Trophoblast cell (in vitro differentiated cells and primary cell): ENCODE data around the gene VAMP4.

Experiments
- DNase-seq, 2 donors: peaks; one replicate each; pipeline ENCODE4 v3.0.0-alpha.2; 2016
- H2AFZ ChIP-seq: 2 replicates; pipeline ENCODE4 v1.6.1; 2013; ENCODE audit warnings: low read length, moderate library complexity, mild to moderate bottlenecking; ENCODE audit not compliant: insufficient read depth, poor library complexity
- H2AK5ac ChIP-seq: 2 replicates; pipeline ENCODE4 v1.6.1; 2013; ENCODE audit warnings: mild to moderate bottlenecking, low read length
- H2BK120ac ChIP-seq: 2 replicates; pipeline ENCODE4 v1.6.1; 2013; ENCODE audit warnings: low read length, mild to moderate bottlenecking, moderate library complexity; ENCODE audit not compliant: insufficient read depth, poor library complexity
- H2BK12ac ChIP-seq: 2 replicates; pipeline ENCODE4 v1.6.1; 2013; ENCODE audit warnings: mild to moderate bottlenecking, low read length, moderate library complexity
- H2BK5ac ChIP-seq: 2 replicates; pipeline ENCODE4 v1.6.1; 2013; ENCODE audit warnings: low read length, low read depth, moderate library complexity, mild to moderate bottlenecking; ENCODE audit not compliant: poor library complexity
- H3K14ac ChIP-seq: 2 replicates; pipeline ENCODE4 v1.6.1; 2013; ENCODE audit warnings: mild to moderate bottlenecking, low read length
- H3K18ac ChIP-seq: 2 replicates; pipeline ENCODE4 v1.6.1; 2013; ENCODE audit warnings: mild to moderate bottlenecking, low read length
- H3K23ac ChIP-seq: 2 replicates; pipeline ENCODE4 v1.6.1; 2013; ENCODE audit warnings: low read length
- H3K27ac ChIP-seq: 2 replicates; pipeline ENCODE4 v1.5.1; 2013; ENCODE audit warnings: low read depth, mild to moderate bottlenecking, inconsistent platforms, low read length, moderate library complexity
- H3K27me3 ChIP-seq: 2 replicates; pipeline ENCODE4 v1.6.1; 2013; ENCODE audit warnings: inconsistent platforms, mild to moderate bottlenecking, low read length, moderate library complexity; ENCODE audit not compliant: insufficient read depth
- H3K36me3 ChIP-seq, 2 experiments: 1 replicate in 1 of 2; 2 replicates in 1 of 2; pipeline ENCODE4 v1.6.1; 2013; ENCODE audit warnings: low read length in 2 of 2, mild to moderate bottlenecking in 2 of 2, moderate library complexity in 1 of 2; ENCODE audit not compliant: insufficient read depth in 2 of 2, control insufficient read depth in 1 of 2
- H3K4ac ChIP-seq: 2 replicates; pipeline ENCODE4 v1.6.1; 2013; ENCODE audit warnings: low read depth, mild to moderate bottlenecking, low read length, moderate library complexity
- H3K4me1 ChIP-seq, 2 experiments: 1 replicate in 1 of 2; 2 replicates in 1 of 2; pipeline ENCODE4 v1.6.1; 2013; ENCODE audit warnings: low read length in 2 of 2, mild to moderate bottlenecking in 2 of 2, moderate library complexity in 1 of 2; ENCODE audit not compliant: insufficient read depth in 2 of 2, control insufficient read depth in 1 of 2
- H3K4me2 ChIP-seq: 2 replicates; pipeline ENCODE4 v1.6.1; 2013; ENCODE audit warnings: inconsistent platforms, mild to moderate bottlenecking, low read length, moderate library complexity
- H3K4me3 ChIP-seq: 2 replicates; pipeline ENCODE4 v1.5.1; 2013; ENCODE audit warnings: mild to moderate bottlenecking, low read depth, low read length, inconsistent platforms
- H3K79me1 ChIP-seq: one replicate; pipeline ENCODE4 v1.6.1; 2013; ENCODE audit warnings: low read length
- H3K79me2 ChIP-seq: 2 replicates; pipeline ENCODE4 v1.6.1; 2013; ENCODE audit warnings: low read length, mild to moderate bottlenecking; ENCODE audit not compliant: control insufficient read depth, insufficient read depth, poor library complexity
- H3K9ac ChIP-seq: 2 replicates; pipeline ENCODE4 v1.6.1; 2013; ENCODE audit warnings: mild to moderate bottlenecking, low read length
- H3K9me3 ChIP-seq: 2 replicates; pipeline ENCODE4 v1.6.1; 2013; ENCODE audit warnings: low read depth, mild to moderate bottlenecking, control low read depth, inconsistent platforms, low read length; ENCODE audit not compliant: insufficient read depth
- H4K12ac ChIP-seq: 2 replicates; pipeline ENCODE4 v1.6.1; 2013; ENCODE audit warnings: low read depth, mild to moderate bottlenecking, low read length, moderate library complexity
- H4K8ac ChIP-seq: 2 replicates; pipeline ENCODE4 v1.6.1; 2013; ENCODE audit warnings: low read depth, mild to moderate bottlenecking, low read length, moderate library complexity
- H4K91ac ChIP-seq: one replicate; pipeline ENCODE4 v1.6.1; 2013; ENCODE audit warnings: low read depth, mild to moderate bottlenecking, low read length, moderate library complexity
- WGBS: extraction: QIAGEN DNeasy Blood & Tissue Kit; methylation state at CpG from one replicate; pipeline ENCODE4 v1.1.7; 2013; ENCODE audit warnings: missing lambda C conversion rate; ENCODE audit not compliant: insufficient read length, insufficient coverage; ENCODE audit errors: extremely low coverage; 5-methylcytosine and 5-hydroxymethylcytosine counted together

VAMP4 gene

GRCh38 chr1:171753182-171753581 is 11.3 kb upstream of the VAMP4 start:
- DNase-seq = no peak
- Histone ChIP-seq H3K4me3 (no peak overlapping the region), H4K91ac (no peak overlapping the region), H3K9me3 (no peaks in the 10 kb centered on the region), H3K27me3 (no peaks in the 10 kb centered on the region), H3K18ac (no peak overlapping the region), H3K9ac (no peak overlapping the region), H4K12ac (no peak overlapping the region), H3K4me2 (no peak overlapping the region), H3K79me1 (no peaks in the 10 kb centered on the region), H2BK5ac (no peak overlapping the region), H3K14ac (no peak overlapping the region), H2BK120ac (no peak overlapping the region), H2BK12ac (no peak overlapping the region), H3K4ac (no peak overlapping the region), H2AK5ac (no peak overlapping the region), H2AFZ (no peak overlapping the region), H3K36me3 (no peaks in the 10 kb centered on the region), H3K79me2 (no peaks in the 10 kb centered on the region), H3K23ac (no peak overlapping the region), H4K8ac (no peak overlapping the region), H3K4me1 (peaks cover 0 to 2% of the 10 kb centered on the region in 2 experiments), H3K27ac (no peak overlapping the region)
- 100% methylated on average over 1 of the region's 2 CpGs for WGBS

GRCh38 chr1:171751221-171751620 is 9.4 kb upstream of the VAMP4 start:
- H3K27ac ChIP-seq = no peak overlapping the region
- no peak overlapping the region for H3K18ac ChIP-seq
- no peak overlapping the region for H3K4me3 ChIP-seq
- no peaks in the 10 kb centered on the region for H3K79me1 ChIP-seq
- no peak overlapping the region for H3K4me2 ChIP-seq
- no peak overlapping the region for H4K12ac ChIP-seq
- H3K14ac ChIP-seq = no peak overlapping the region
- no peaks in the 10 kb centered on the region for H3K27me3 ChIP-seq
- H3K9ac ChIP-seq = no peak overlapping the region
- H2AFZ ChIP-seq = no peak overlapping the region
- no peak overlapping the region for H2BK120ac ChIP-seq
- no peaks in the 10 kb centered on the region for H3K9me3 ChIP-seq
- H3K36me3 ChIP-seq = no peaks in the 10 kb centered on the region
- DNase-seq = no peak
- H2BK12ac ChIP-seq = no peak overlapping the region
- H3K4me1 ChIP-seq = peaks cover 0 to 2% of the 10 kb centered on the region in 2 experiments
- no peak overlapping the region for H3K4ac ChIP-seq
- no CpG with 5 or more reads among the region's 6 CpGs for WGBS
- H3K79me2 ChIP-seq = no peaks in the 10 kb centered on the region
- H3K23ac ChIP-seq = no peak overlapping the region
- no peak overlapping the region for H4K8ac ChIP-seq
- no peak overlapping the region for H2AK5ac ChIP-seq
- no peak overlapping the region for H4K91ac ChIP-seq
- no peak overlapping the region for H2BK5ac ChIP-seq

- Histone ChIP-seq H3K14ac (no peak overlapping the region), H3K79me2 (no peaks in the 10 kb centered on the region), H2BK5ac (no peak overlapping the region), H3K9me3 (peaks cover 1% of the 10 kb centered on the region), H3K27me3 (no peaks in the 10 kb centered on the region), H2BK120ac (no peak overlapping the region), H3K4me2 (no peak overlapping the region), H3K18ac (no peak overlapping the region), H4K91ac (no peak overlapping the region), H2AK5ac (no peak overlapping the region), H3K4me1 (no peaks in the 10 kb centered on the region), H4K12ac (no peak overlapping the region), H3K9ac (no peak overlapping the region), H3K4me3 (no peak overlapping the region), H2BK12ac (no peak overlapping the region), H3K23ac (no peak overlapping the region), H3K4ac (no peak overlapping the region), H4K8ac (no peak overlapping the region), H3K27ac (no peak overlapping the region), H2AFZ (no peak overlapping the region), H3K36me3 (no peaks in the 10 kb centered on the region), H3K79me1 (no peaks in the 10 kb centered on the region)
- DNase-seq = no peak
- no CpG with 5 or more reads among the region's 3 CpGs for WGBS
Measured at GRCh38 chr1:171748651-171749050, 6.8 kb upstream of the VAMP4 start.

GRCh38 chr1:171744986-171745385 is 3.1 kb upstream of the VAMP4 start:
- H3K27ac ChIP-seq = no peak overlapping the region
- peaks cover 5% of the 10 kb centered on the region for H3K79me2 ChIP-seq
- no peaks in the 10 kb centered on the region for H3K4me1 ChIP-seq
- H3K18ac ChIP-seq = no peak overlapping the region
- no peak overlapping the region for H4K91ac ChIP-seq
- H3K4me3 ChIP-seq = no peak overlapping the region
- H3K27me3 ChIP-seq = no peaks in the 10 kb centered on the region
- no peaks in the 10 kb centered on the region for H3K36me3 ChIP-seq
- H3K4ac ChIP-seq = no peak overlapping the region
- H2BK5ac ChIP-seq = no peak overlapping the region
- H2BK12ac ChIP-seq = no peak overlapping the region
- H3K79me1 ChIP-seq = peaks cover 12% of the 10 kb centered on the region
- H3K9me3 ChIP-seq = peaks cover 1% of the 10 kb centered on the region
- H4K8ac ChIP-seq = no peak overlapping the region
- no peak overlapping the region for H2BK120ac ChIP-seq
- no peak overlapping the region for H2AK5ac ChIP-seq
- H3K9ac ChIP-seq = no peak overlapping the region
- no peak overlapping the region for H2AFZ ChIP-seq
- no CpG with 5 or more reads among the region's 8 CpGs for WGBS
- no peak overlapping the region for H3K23ac ChIP-seq
- no peak overlapping the region for H3K14ac ChIP-seq
- peak in 1 of 2 donors; percentile 11 for DNase-seq
- no peak overlapping the region for H4K12ac ChIP-seq
- no peak overlapping the region for H3K4me2 ChIP-seq
